CD14-positive monocyte (primary cell): ENCODE measurements around the gene NME9. TPM values are rescaled to one million over a fixed set of nuclear protein-coding genes. Genes with fewer than 3 reads are reported as not detected.

Experiments
- DNase-seq, 3 donors: peaks; one replicate each; pipeline ENCODE4 v3.0.0-alpha.2; 2011 to 2022
- H2AFZ ChIP-seq: 2 replicates; pipeline ENCODE4 v1.6.0; 2012; ENCODE audit warnings: mild to moderate bottlenecking, low read depth, low read length, inconsistent platforms; ENCODE audit not compliant: insufficient read depth, poor library complexity, severe bottlenecking
- H3K27ac ChIP-seq, 2 donors: 1 replicate in 1 of 2; 2 replicates in 1 of 2; pipeline ENCODE4 v1.5.1; 2012 to 2013; ENCODE audit warnings: low read length in 2 of 2, control low read depth in 1 of 2, inconsistent platforms in 1 of 2, low read depth in 1 of 2, mild to moderate bottlenecking in 1 of 2
- H3K27me3 ChIP-seq, 2 donors: one replicate each; pipeline versions ENCODE4 v1.6.0 to v1.6.1; 2011 to 2013; ENCODE audit warnings: low read length in 2 of 2; ENCODE audit not compliant: control insufficient read depth in 2 of 2, insufficient read depth in 2 of 2
- H3K36me3 ChIP-seq, 2 donors: replicated peaks in 1 of 2; 1 replicate in 1 of 2; 2 replicates in 1 of 2; pipeline versions ENCODE4 v1.5.1 to v1.6.1; 2012 to 2013; ENCODE audit warnings: low read length in 2 of 2, control low read depth in 1 of 2, inconsistent platforms in 1 of 2, mild to moderate bottlenecking in 1 of 2; ENCODE audit not compliant: insufficient read depth in 2 of 2, control insufficient read depth in 1 of 2
- H3K4me1 ChIP-seq, 2 donors: 1 replicate in 1 of 2; 2 replicates in 1 of 2; pipeline versions ENCODE4 v1.5.1 to v1.6.1; 2012 to 2013; ENCODE audit warnings: low read length in 2 of 2, control low read depth in 1 of 2, inconsistent platforms in 1 of 2, mild to moderate bottlenecking in 1 of 2, moderate library complexity in 1 of 2; ENCODE audit not compliant: insufficient read depth in 2 of 2, control insufficient read depth in 1 of 2
- H3K4me2 ChIP-seq: replicated peaks from 2 replicates; pipeline ENCODE3; 2012; ENCODE audit warnings: low read length, moderate library complexity, mild to moderate bottlenecking; ENCODE audit not compliant: poor library complexity, severe bottlenecking; ENCODE audit errors: extremely low read depth
- H3K4me3 ChIP-seq, 3 experiments: fragments of 200-600 bp in 1 of 3; sonication (generic) in 1 of 3; replicated peaks in 1 of 3; 1 replicate in 2 of 3; 2 replicates in 1 of 3; pipeline ENCODE4 v1.5.1; 2011 to 2013; ENCODE audit warnings: low read length in 3 of 3, mild to moderate bottlenecking in 3 of 3, control low read depth in 2 of 3, low read depth in 2 of 3, inconsistent platforms in 1 of 3, moderate library complexity in 1 of 3
- H3K79me2 ChIP-seq: 2 replicates; pipeline ENCODE4 v1.6.0; 2012; ENCODE audit warnings: mild to moderate bottlenecking, control low read depth, inconsistent platforms, low read length, moderate library complexity; ENCODE audit not compliant: insufficient read depth
- H3K9ac ChIP-seq: 2 replicates; pipeline ENCODE4 v1.6.0; 2017; ENCODE audit warnings: low read length, mild to moderate bottlenecking; ENCODE audit not compliant: insufficient read depth, poor library complexity, severe bottlenecking
- H3K9me3 ChIP-seq, 2 donors: replicated peaks in 1 of 2; 1 replicate in 1 of 2; 2 replicates in 1 of 2; pipeline versions ENCODE4 v1.5.1 to v1.6.1; 2012 to 2013; ENCODE audit warnings: low read length in 2 of 2, control low read depth in 1 of 2; ENCODE audit not compliant: control insufficient read depth in 1 of 2, insufficient read depth in 1 of 2
- H4K20me1 ChIP-seq: 2 replicates; pipeline ENCODE4 v1.6.0; 2012; ENCODE audit warnings: mild to moderate bottlenecking, low read length, control low read depth, moderate library complexity; ENCODE audit not compliant: insufficient read depth
- H3K27ac Mint-ChIP-seq, 7 donors: one replicate each; pipeline ENCODE4 v1.8.0; 2020; ENCODE audit warnings: mild to moderate bottlenecking in 7 of 7, mixed read lengths in 7 of 7, moderate library complexity in 6 of 7, inconsistent platforms in 2 of 7
- H3K27me3 Mint-ChIP-seq, 3 donors: one replicate each; pipeline ENCODE4 v1.8.0; 2021 to 2022; ENCODE audit warnings: low read depth in 3 of 3, mild to moderate bottlenecking in 3 of 3, mixed read lengths in 3 of 3, moderate library complexity in 3 of 3, inconsistent platforms in 1 of 3
- H3K36me3 Mint-ChIP-seq, 2 donors: one replicate each; pipeline ENCODE4 v1.8.0; 2020; ENCODE audit warnings: mixed read lengths in 2 of 2, inconsistent platforms in 1 of 2, mild to moderate bottlenecking in 1 of 2
- H3K4me1 Mint-ChIP-seq: one replicate; pipeline ENCODE4 v1.8.0; 2020; ENCODE audit warnings: mild to moderate bottlenecking, mixed read lengths
- H3K4me3 Mint-ChIP-seq, 2 donors: one replicate each; pipeline ENCODE4 v1.8.0; 2020; ENCODE audit warnings: mild to moderate bottlenecking in 2 of 2, mixed read lengths in 2 of 2, moderate library complexity in 1 of 2
- H3K9me3 Mint-ChIP-seq, 7 donors: one replicate each; pipeline ENCODE4 v1.8.0; 2020 to 2022; ENCODE audit warnings: mixed read lengths in 7 of 7, mild to moderate bottlenecking in 6 of 7, moderate library complexity in 6 of 7, inconsistent platforms in 2 of 7
- CTCF ChIP-seq: fragments of 200-600 bp; IDR thresholded peaks from one replicate; pipeline ENCODE4 v1.8.0; 2022; ENCODE audit warnings: antibody characterized with exemption, mild to moderate bottlenecking
- WGBS: methylation state at CpG from one replicate; pipeline ENCODE4 v1.1.5; 2013; ENCODE audit warnings: missing lambda C conversion rate; ENCODE audit not compliant: insufficient coverage; 5-methylcytosine and 5-hydroxymethylcytosine counted together
- intact Hi-C, 2 donors: fragments of 100-400 bp; cut with micrococcal nuclease; formaldehyde crosslinking; loops; one replicate each; pipeline versions ENCODE4 v1.15.0 to v1.15.1; 2023
- polyA plus RNA-seq, 3 donors: library from polyadenylated mRNA; depleted of rRNA in 1 of 3; unstranded in 2 of 3; stranded (reverse) in 1 of 3; fragments of 300-500 nt in 2 of 3; fragments of >200 nt in 1 of 3; fragmentation: Illumina TruSeq in 2 of 3; gene quantifications; 1 replicate in 2 of 3; 2 replicates in 1 of 3; pipeline ENCODE4 v1.2.3, GENCODE V29; 2012 to 2021

The NME9 gene
- polyA plus RNA-seq, 3 donors, result 0.04 TPM; not detected in 2

- no peak overlapping the region for H3K4me3 ChIP-seq
- no peaks in the 10 kb centered on the region for H3K79me2 ChIP-seq
- H2AFZ ChIP-seq, result no peak overlapping the region
- peaks cover 15 to 17% of the 10 kb centered on the region in 2 donors for H3K4me1 ChIP-seq
- H3K9me3 ChIP-seq, result no peaks in the 10 kb centered on the region
- WGBS, result 96% methylated on average over 3 of the region's 6 CpGs
- no peaks in the 10 kb centered on the region for H3K9me3 Mint-ChIP-seq
- H3K4me3 Mint-ChIP-seq, result no peak overlapping the region
- no peak overlapping the region for H3K9ac ChIP-seq
- intact Hi-C loops, result no loop called here
- H3K27me3 Mint-ChIP-seq, result peaks cover 11 to 33% (median 29%) of the 10 kb centered on the region in 3 donors
- no peak overlapping the region for H3K27ac Mint-ChIP-seq
- peaks cover 2 to 16% of the 10 kb centered on the region in 2 donors for H3K27me3 ChIP-seq
- no peak overlapping the region for H3K27ac ChIP-seq
- H3K4me2 ChIP-seq, result no peak overlapping the region
- peaks cover 17% of the 10 kb centered on the region for H3K4me1 Mint-ChIP-seq
- no peak for TF ChIP-seq CTCF
- no peaks in the 10 kb centered on the region for H3K36me3 ChIP-seq
- no peaks in the 10 kb centered on the region for H4K20me1 ChIP-seq
- H3K36me3 Mint-ChIP-seq, result no peaks in the 10 kb centered on the region
- DNase-seq, result no peak
These were observed 1.7 kb upstream of the NME9 start for GRCh38 chr3:138331143-138331894.

GRCh38 chr3:138329984-138330293 lies 288 bp upstream of the NME9 start:
- Mint-ChIP-seq H3K4me3 (peak overlapping the region; percentile 81 to 93), H3K27ac (no peak overlapping the region), H3K27me3 (peaks cover 11 to 33% (median 31%) of the 10 kb centered on the region in 3 donors), H3K9me3 (no peaks in the 10 kb centered on the region), H3K4me1 (peaks cover 17% of the 10 kb centered on the region), H3K36me3 (no peaks in the 10 kb centered on the region)
- peaks cover 15 to 17% of the 10 kb centered on the region in 2 donors for H3K4me1 ChIP-seq
- TF ChIP-seq CTCF, result no peak
- H3K4me2 ChIP-seq, result peak overlapping the region; percentile 88
- H3K4me3 ChIP-seq, result peak overlapping the region; percentile 41 to 77 (median 42)
- H3K27me3 ChIP-seq, result peaks cover 2 to 16% of the 10 kb centered on the region in 2 donors
- H3K36me3 ChIP-seq, result no peaks in the 10 kb centered on the region
- H3K79me2 ChIP-seq, result no peaks in the 10 kb centered on the region
- WGBS, result 0% methylated on average over 2 of the region's 7 CpGs
- H3K27ac ChIP-seq, result no peak overlapping the region
- H3K9me3 ChIP-seq, result no peaks in the 10 kb centered on the region
- no peak for DNase-seq
- no peaks in the 10 kb centered on the region for H4K20me1 ChIP-seq
- peak overlapping the region; percentile 57 for H3K9ac ChIP-seq
- intact Hi-C loops, result no loop called here
- peak overlapping the region; percentile 83 for H2AFZ ChIP-seq
